K562 (cell line): ENCODE measurements around the gene CBR4. TPM values are rescaled to one million over a fixed set of nuclear protein-coding genes. Genes with fewer than 3 reads are reported as not detected.

ENCODE experiments used
- E2F3 ChIP-seq: fragments of 250-450 bp; sonication (Bioruptor Pico); IDR thresholded peaks from 2 replicates; pipeline ENCODE4 v1.4.0; 2020; ENCODE audit warnings: mild to moderate bottlenecking
- FIP1L1 ChIP-seq: fragments of 200-400 bp; formaldehyde crosslinking; IDR thresholded peaks from 2 replicates; pipeline ENCODE4 v1.6.1; 2018; ENCODE audit warnings: mild to moderate bottlenecking, low read depth, low read length; ENCODE audit not compliant: poor library complexity, severe bottlenecking
- FOXK2 ChIP-seq, 2 experiments: fragments of 450-650 bp; IDR thresholded peaks in 1 of 2; conservative IDR thresholded peaks in 1 of 2; 2 replicates each; pipeline ENCODE4 v1.6.1; 2016; ENCODE audit warnings: low read depth in 2 of 2, mild to moderate bottlenecking in 1 of 2
- HCFC1 ChIP-seq: IDR thresholded peaks from 2 replicates; pipeline ENCODE4 v1.6.1; 2012; ENCODE audit warnings: low read depth, low read length, improper control_type of control experiment
- HIVEP1 ChIP-seq: fragments of 250-450 bp; sonication (Bioruptor Pico); IDR thresholded peaks from 2 replicates; pipeline ENCODE4 v1.4.0; 2020; ENCODE audit warnings: mild to moderate bottlenecking
- MGA ChIP-seq: fragments of 450-650 bp; IDR thresholded peaks from 2 replicates; pipeline ENCODE4 v1.6.1; 2016; ENCODE audit warnings: mild to moderate bottlenecking, moderate library complexity
- PCBP1 ChIP-seq: fragments of 200-400 bp; formaldehyde crosslinking; IDR thresholded peaks from 2 replicates; pipeline ENCODE4 v1.6.1; 2018; ENCODE audit warnings: mild to moderate bottlenecking, low read depth, low read length; ENCODE audit not compliant: poor library complexity, severe bottlenecking
- PREB ChIP-seq: sonication (generic); formaldehyde crosslinking; IDR thresholded peaks from 2 replicates; pipeline ENCODE4 v1.8.1; 2023; ENCODE audit warnings: mild to moderate bottlenecking, missing genetic modification reagents
- PYGO2 ChIP-seq: fragments of 450-650 bp; IDR thresholded peaks from 2 replicates; pipeline ENCODE4 v1.6.1; 2016; ENCODE audit warnings: mild to moderate bottlenecking, missing genetic modification characterization, moderate library complexity, missing compliant biosample characterization
- TCF3 ChIP-seq: sonication (generic); formaldehyde crosslinking; IDR thresholded peaks from 2 replicates; pipeline ENCODE4 v1.4.0; 2020; ENCODE audit warnings: mild to moderate bottlenecking, missing genetic modification reagents
- ZEB2 ChIP-seq: fragments of 450-650 bp; IDR thresholded peaks from 2 replicates; pipeline ENCODE4 v1.6.1; 2016
- ZNF146 ChIP-seq: IDR thresholded peaks from one replicate; pipeline ENCODE4 v1.6.1; 2018; ENCODE audit warnings: missing compliant biosample characterization; ENCODE audit not compliant: unreplicated experiment
- ZNF197 ChIP-seq: fragments of 200-800 bp; sonication (Bioruptor generic); IDR thresholded peaks from 2 replicates; pipeline ENCODE4 v1.6.1; 2016; ENCODE audit warnings: low read depth, missing genetic modification characterization, missing compliant biosample characterization
- ZNF384 ChIP-seq: IDR thresholded peaks from 2 replicates; pipeline ENCODE4 v1.6.1; 2012; ENCODE audit warnings: low read depth, low read length, improper control_type of control experiment
- polyA plus RNA-seq, 8 experiments: library from polyadenylated mRNA; depleted of rRNA in 4 of 8; stranded (reverse) in 5 of 8; unstranded in 3 of 8; fragments of >200 nt; fragmentation: Nextera tagmentation in 2 of 8; fragmentation: Illumina TruSeq in 1 of 8; extraction: Ambion mirVana in 2 of 8; extraction: Trizol in 1 of 8; gene quantifications; 2 replicates each; pipeline versions ENCODE4 v1.2.1 to v1.2.3, GENCODE V29; 2011 to 2014; ENCODE audit warnings: inconsistent platforms in 1 of 8, missing spikeins in 1 of 8
- total RNA-seq, 7 experiments: library from RNA; depleted of rRNA in 6 of 7; stranded (reverse); fragments of >200 nt in 6 of 7; fragmentation: Illumina TruSeq in 2 of 7; extraction: Trizol in 2 of 7; gene quantifications; 2 replicates each; pipeline versions ENCODE4 v1.2.1 to v1.2.3, GENCODE V29; 2011 to 2021; ENCODE audit warnings: low replicate concordance in 1 of 7

The CBR4 gene
- total and polyA plus RNA-seq, 9 of the 15 experiments (the other 6 are each of a cell fraction or from before 2014, with no cell fraction given) = 12.1 to 26.4 (median 18.6) TPM

- peak; percentile 20; the same call in 1 of the 2 replicates for TF ChIP-seq MGA
- TF ChIP-seq E2F3 = no peak
- TF ChIP-seq ZEB2 = 0 out of 2 replicates have a peak, but pooled peaks have one; percentile 39
- TF ChIP-seq PCBP1 = no peak
- no peak for TF ChIP-seq ZNF197 (CRISPR knock-in tag)
- no peak for TF ChIP-seq PREB
- TF ChIP-seq ZNF384 = peak; percentile 97
- no peak for TF ChIP-seq TCF3
- TF ChIP-seq ZNF146 = no peak
- no peak for TF ChIP-seq HIVEP1 (CRISPR knock-in tag)
- peak; percentile 93 for TF ChIP-seq HCFC1
- TF ChIP-seq FIP1L1 = no peak
- no peak for TF ChIP-seq PYGO2
- TF ChIP-seq FOXK2 (conservative IDR thresholded peaks at IDR 0.05 in 1 of 2, IDR thresholded peaks at IDR 0.05 in 1 of 2; ENCODE audit: low read depth in 2 of 2) = peak in 1 of 2 experiments; percentile 61; a peak in 2 of 4 replicates
Observed at GRCh38 chr4:169010125-169011023, at the start of gene CBR4 (continued).
